ENCODE data around the gene TSC22D1.

Gene TSC22D1

GRCh38 chr13:44506251-44506650 is 69.9 kb downstream of the TSC22D1 start:
- Histone ChIP-seq H3K27me3 (ENCODE audit: insufficient read depth, low read length, poor library complexity, severe bottlenecking) (no peaks in the 10 kb centered on the region), H3K4me2 (ENCODE audit: low read depth, low read length, poor library complexity, severe bottlenecking) (no peak overlapping the region), H3K79me2 (ENCODE audit: insufficient read depth, low read length) (no peaks in the 10 kb centered on the region), H2AFZ (ENCODE audit: low read length) (no peak overlapping the region), H3K9me2 (replicated peaks; ENCODE audit: low read depth, low read length) (no peaks in the 10 kb centered on the region), H3K4me3 (ENCODE audit: low read length, poor library complexity, severe bottlenecking) (no peak overlapping the region), H3K9ac (ENCODE audit: low read depth, low read length, poor library complexity, severe bottlenecking) (no peak overlapping the region), H4K20me1 (ENCODE audit: insufficient read depth, low read length, poor library complexity, severe bottlenecking) (no peaks in the 10 kb centered on the region), H3K9me3 (ENCODE audit: insufficient read depth, low read depth, low read length) (no peaks in the 10 kb centered on the region), H3K4me1 (ENCODE audit: insufficient read depth, low read length, poor library complexity, severe bottlenecking) (no peaks in the 10 kb centered on the region), H3F3A (ENCODE audit: low read depth) (no peaks in the 10 kb centered on the region), H3K36me3 (ENCODE audit: insufficient read depth, low read length) (no peaks in the 10 kb centered on the region)
- TF ChIP-seq EZH2phosphoT487 (IDR thresholded peaks at IDR 0.05; ENCODE audit: borderline replicate concordance) (no peak), CTCF (conservative IDR thresholded peaks at IDR 0.05; ENCODE audit: low read length) (no peak)

GRCh38 chr13:44504116-44504515 is 72.0 kb downstream of the TSC22D1 start:
- no peak for TF ChIP-seq CTCF (conservative IDR thresholded peaks at IDR 0.05; ENCODE audit: low read length)
- TF ChIP-seq EZH2phosphoT487 (IDR thresholded peaks at IDR 0.05; ENCODE audit: borderline replicate concordance) = no peak
- H4K20me1 ChIP-seq (ENCODE audit: insufficient read depth, low read length, poor library complexity, severe bottlenecking) = no peaks in the 10 kb centered on the region
- H3K9me3 ChIP-seq (ENCODE audit: insufficient read depth, low read depth, low read length) = no peaks in the 10 kb centered on the region
- no peak overlapping the region for H3K4me3 ChIP-seq (ENCODE audit: low read length, poor library complexity, severe bottlenecking)
- no peaks in the 10 kb centered on the region for H3K9me2 ChIP-seq (replicated peaks; ENCODE audit: low read depth, low read length)
- no peaks in the 10 kb centered on the region for H3K27me3 ChIP-seq (ENCODE audit: insufficient read depth, low read length, poor library complexity, severe bottlenecking)
- H3K4me2 ChIP-seq (ENCODE audit: low read depth, low read length, poor library complexity, severe bottlenecking) = no peak overlapping the region
- H3K4me1 ChIP-seq (ENCODE audit: insufficient read depth, low read length, poor library complexity, severe bottlenecking) = no peaks in the 10 kb centered on the region
- H2AFZ ChIP-seq (ENCODE audit: low read length) = no peak overlapping the region
- H3K36me3 ChIP-seq (ENCODE audit: insufficient read depth, low read length) = no peaks in the 10 kb centered on the region
- no peaks in the 10 kb centered on the region for H3K79me2 ChIP-seq (ENCODE audit: insufficient read depth, low read length)
- no peaks in the 10 kb centered on the region for H3F3A ChIP-seq (ENCODE audit: low read depth)
- no peak overlapping the region for H3K9ac ChIP-seq (ENCODE audit: low read depth, low read length, poor library complexity, severe bottlenecking)

GRCh38 chr13:44498969-44499368 is 77.2 kb downstream of the TSC22D1 start:
- Histone ChIP-seq H3K27me3 (ENCODE audit: insufficient read depth, low read length, poor library complexity, severe bottlenecking) (no peaks in the 10 kb centered on the region), H3K36me3 (ENCODE audit: insufficient read depth, low read length) (no peaks in the 10 kb centered on the region), H3K9me2 (replicated peaks; ENCODE audit: low read depth, low read length) (no peaks in the 10 kb centered on the region), H3F3A (ENCODE audit: low read depth) (no peaks in the 10 kb centered on the region), H3K79me2 (ENCODE audit: insufficient read depth, low read length) (no peaks in the 10 kb centered on the region), H3K9me3 (ENCODE audit: insufficient read depth, low read depth, low read length) (no peaks in the 10 kb centered on the region), H3K4me2 (ENCODE audit: low read depth, low read length, poor library complexity, severe bottlenecking) (no peak overlapping the region), H3K9ac (ENCODE audit: low read depth, low read length, poor library complexity, severe bottlenecking) (no peak overlapping the region), H3K4me3 (ENCODE audit: low read length, poor library complexity, severe bottlenecking) (no peak overlapping the region), H4K20me1 (ENCODE audit: insufficient read depth, low read length, poor library complexity, severe bottlenecking) (no peaks in the 10 kb centered on the region), H3K4me1 (ENCODE audit: insufficient read depth, low read length, poor library complexity, severe bottlenecking) (no peaks in the 10 kb centered on the region), H2AFZ (ENCODE audit: low read length) (no peak overlapping the region)
- no peak for TF ChIP-seq EZH2phosphoT487 (IDR thresholded peaks at IDR 0.05; ENCODE audit: borderline replicate concordance)
- no peak for TF ChIP-seq CTCF (conservative IDR thresholded peaks at IDR 0.05; ENCODE audit: low read length)
